ENCODE results near the gene PRDM16.

Gene PRDM16

GRCh38 chr1:3241673-3242407 lies 172.8 kb downstream of the PRDM16 start:
- Histone ChIP-seq H3K9ac (ENCODE audit: insufficient read length, low read depth) (no peak overlapping the region), H3K36me3 (ENCODE audit: insufficient read depth, insufficient read length, low read length) (no peaks in the 10 kb centered on the region), H3K4me1 (ENCODE audit: insufficient read depth, insufficient read length) (no peaks in the 10 kb centered on the region), H3K27me3 (ENCODE audit: insufficient read depth, insufficient read length) (no peaks in the 10 kb centered on the region), H3K4me3 (ENCODE audit: insufficient read length, low read depth) (no peak overlapping the region), H3K9me3 (ENCODE audit: insufficient read depth, low read length) (no peaks in the 10 kb centered on the region)
- DNase-seq (ENCODE audit: low read depth, low spot score), result no peak
- TF ChIP-seq ZNF274 (IDR thresholded peaks at IDR 0.05; ENCODE audit: low read depth, low read length) (no peak), YY1 (IDR thresholded peaks at IDR 0.05; ENCODE audit: insufficient read depth, insufficient read length) (no peak), SUZ12 (IDR thresholded peaks at IDR 0.05; ENCODE audit: extremely low read depth, insufficient read depth, insufficient read length) (no peak)

DNA sequence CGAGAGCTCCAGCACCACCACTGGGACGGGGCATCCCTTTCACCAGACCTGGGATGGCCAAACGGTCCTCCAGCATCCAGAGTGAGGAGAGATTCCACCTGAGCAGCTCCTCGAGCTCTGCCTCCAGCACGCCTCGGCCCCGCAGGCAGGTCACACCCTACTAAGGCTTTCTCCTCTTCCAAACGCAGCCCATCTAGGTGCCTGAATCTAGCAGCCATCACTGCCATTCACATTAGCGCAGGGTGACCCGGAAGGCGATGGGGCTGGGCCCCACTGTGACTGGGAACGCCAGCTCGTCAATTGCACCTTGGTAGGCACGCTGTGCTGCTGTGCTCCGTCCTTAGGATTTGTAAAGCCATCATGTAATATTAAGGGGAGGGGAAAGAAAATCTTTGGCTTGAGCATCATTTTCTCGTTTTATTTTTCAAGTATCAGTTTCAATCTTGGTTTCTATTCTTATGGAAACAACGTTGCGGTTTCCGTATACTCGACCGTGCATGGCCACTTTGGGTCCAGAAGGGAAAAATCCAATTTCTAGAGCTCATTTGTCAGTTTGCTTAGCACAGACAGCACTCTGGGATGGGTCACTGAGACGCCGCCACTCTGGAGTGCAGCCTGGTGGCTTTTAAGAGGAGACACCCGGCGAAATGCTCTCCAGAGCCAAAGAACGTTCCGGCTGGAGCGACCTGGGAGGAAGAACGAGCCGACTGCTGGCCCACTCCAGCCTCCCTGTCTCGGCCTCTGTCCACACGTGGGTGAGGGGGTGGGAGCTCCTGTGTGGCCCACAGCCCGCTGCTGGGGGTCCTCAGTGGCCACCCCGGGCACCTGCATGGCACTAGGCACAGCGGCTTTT lies 173.6 kb downstream of the PRDM16 start:
- H3K4me1 ChIP-seq (ENCODE audit: insufficient read depth, insufficient read length), result no peaks in the 10 kb centered on the region
- no peaks in the 10 kb centered on the region for H3K36me3 ChIP-seq (ENCODE audit: insufficient read depth, insufficient read length, low read length)
- no peaks in the 10 kb centered on the region for H3K9me3 ChIP-seq (ENCODE audit: insufficient read depth, low read length)
- DNase-seq (ENCODE audit: low read depth, low spot score), result no peak
- H3K4me3 ChIP-seq (ENCODE audit: insufficient read length, low read depth), result no peak overlapping the region
- H3K9ac ChIP-seq (ENCODE audit: insufficient read length, low read depth), result no peak overlapping the region
- no peaks in the 10 kb centered on the region for H3K27me3 ChIP-seq (ENCODE audit: insufficient read depth, insufficient read length)
- TF ChIP-seq ZNF274 (IDR thresholded peaks at IDR 0.05; ENCODE audit: low read depth, low read length) (no peak), YY1 (IDR thresholded peaks at IDR 0.05; ENCODE audit: insufficient read depth, insufficient read length) (no peak), SUZ12 (IDR thresholded peaks at IDR 0.05; ENCODE audit: extremely low read depth, insufficient read depth, insufficient read length) (no peak)

- no peak overlapping the region for H3K9ac ChIP-seq (ENCODE audit: insufficient read length, low read depth)
- DNase-seq (ENCODE audit: low read depth, low spot score), result no peak
- no peaks in the 10 kb centered on the region for H3K27me3 ChIP-seq (ENCODE audit: insufficient read depth, insufficient read length)
- no peak overlapping the region for H3K4me3 ChIP-seq (ENCODE audit: insufficient read length, low read depth)
- H3K4me1 ChIP-seq (ENCODE audit: insufficient read depth, insufficient read length), result no peaks in the 10 kb centered on the region
- no peaks in the 10 kb centered on the region for H3K36me3 ChIP-seq (ENCODE audit: insufficient read depth, insufficient read length, low read length)
- TF ChIP-seq ZNF274 (IDR thresholded peaks at IDR 0.05; ENCODE audit: low read depth, low read length), result no peak
- no peak for TF ChIP-seq SUZ12 (IDR thresholded peaks at IDR 0.05; ENCODE audit: extremely low read depth, insufficient read depth, insufficient read length)
- no peak for TF ChIP-seq YY1 (IDR thresholded peaks at IDR 0.05; ENCODE audit: insufficient read depth, insufficient read length)
- no peaks in the 10 kb centered on the region for H3K9me3 ChIP-seq (ENCODE audit: insufficient read depth, low read length)
These were observed 174.3 kb downstream of the PRDM16 start for GRCh38 chr1:3243304-3243703.

DNA sequence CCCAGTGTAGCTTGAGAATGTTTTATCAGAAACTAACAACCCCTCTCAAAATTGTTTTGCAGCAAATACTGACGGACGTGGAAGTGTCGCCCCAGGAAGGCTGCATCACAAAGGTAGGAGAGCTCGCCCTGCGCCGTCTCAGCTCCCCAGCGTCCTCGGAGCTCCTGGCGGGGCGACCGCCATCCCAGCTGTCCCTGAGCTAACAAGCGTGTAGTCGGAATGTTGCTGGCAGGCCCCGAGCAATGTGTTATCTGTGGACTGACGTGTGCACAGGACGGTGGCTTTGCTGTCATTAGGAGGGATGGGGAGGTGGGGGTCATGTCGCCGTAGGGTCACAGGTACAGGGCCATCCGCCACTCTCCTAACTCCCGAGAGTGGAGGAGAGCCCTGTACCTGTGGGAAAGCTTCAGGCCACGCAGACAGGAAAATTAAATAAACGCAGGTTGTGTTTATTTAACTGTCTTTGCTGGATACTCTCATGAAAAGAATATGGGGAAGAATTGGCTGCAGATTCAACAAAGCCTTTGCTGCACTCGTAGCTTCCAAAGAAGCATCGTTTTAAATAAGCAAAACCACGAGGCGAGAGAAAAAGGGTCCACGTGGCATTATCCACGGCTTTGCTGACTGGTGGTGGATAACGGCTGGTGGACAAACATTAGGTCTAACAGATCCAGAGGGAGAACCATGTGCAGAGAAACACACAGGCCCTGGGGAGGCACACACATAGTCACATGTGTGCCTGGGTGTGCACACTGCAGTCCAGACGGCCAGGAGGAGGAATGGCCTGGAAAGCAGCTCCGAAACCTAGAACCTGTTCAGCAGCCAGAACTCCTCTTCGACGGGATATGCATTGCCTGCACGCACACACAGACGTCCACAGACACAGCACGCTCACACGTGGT lies 175.3 kb downstream of the PRDM16 start:
- TF ChIP-seq YY1 (IDR thresholded peaks at IDR 0.05; ENCODE audit: insufficient read depth, insufficient read length) (no peak), ZNF274 (IDR thresholded peaks at IDR 0.05; ENCODE audit: low read depth, low read length) (no peak), SUZ12 (IDR thresholded peaks at IDR 0.05; ENCODE audit: extremely low read depth, insufficient read depth, insufficient read length) (no peak)
- no peaks in the 10 kb centered on the region for H3K9me3 ChIP-seq (ENCODE audit: insufficient read depth, low read length)
- no peaks in the 10 kb centered on the region for H3K4me1 ChIP-seq (ENCODE audit: insufficient read depth, insufficient read length)
- no peak overlapping the region for H3K9ac ChIP-seq (ENCODE audit: insufficient read length, low read depth)
- no peak overlapping the region for H3K4me3 ChIP-seq (ENCODE audit: insufficient read length, low read depth)
- no peak for DNase-seq (ENCODE audit: low read depth, low spot score)
- H3K27me3 ChIP-seq (ENCODE audit: insufficient read depth, insufficient read length), result no peaks in the 10 kb centered on the region
- no peaks in the 10 kb centered on the region for H3K36me3 ChIP-seq (ENCODE audit: insufficient read depth, insufficient read length, low read length)

DNA sequence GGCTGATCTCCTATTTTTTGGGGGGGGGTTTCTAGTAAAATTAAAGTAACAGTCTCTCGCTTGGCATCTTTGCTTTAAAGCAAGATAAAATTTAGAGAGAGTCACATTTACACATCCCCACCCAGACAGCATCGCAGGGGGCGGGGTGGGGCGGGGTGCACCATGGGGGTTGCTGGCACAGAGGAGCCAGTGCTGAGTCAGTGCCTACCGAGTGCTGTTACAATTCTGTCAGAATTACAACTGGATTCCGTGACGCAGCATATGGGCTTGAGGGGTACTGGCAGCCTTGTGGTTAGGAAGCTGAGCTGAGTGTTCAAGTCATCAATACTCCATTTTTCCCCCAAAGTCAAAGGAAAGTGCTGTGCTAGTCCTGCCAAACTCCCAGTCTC lies 175.9 kb downstream of the PRDM16 start:
- no peak for TF ChIP-seq SUZ12 (IDR thresholded peaks at IDR 0.05; ENCODE audit: extremely low read depth, insufficient read depth, insufficient read length)
- TF ChIP-seq YY1 (IDR thresholded peaks at IDR 0.05; ENCODE audit: insufficient read depth, insufficient read length), result no peak
- no peak for TF ChIP-seq ZNF274 (IDR thresholded peaks at IDR 0.05; ENCODE audit: low read depth, low read length)
- DNase-seq (ENCODE audit: low read depth, low spot score), result no peak
- Histone ChIP-seq H3K4me1 (ENCODE audit: insufficient read depth, insufficient read length) (peaks cover under 1% of the 10 kb centered on the region), H3K9ac (ENCODE audit: insufficient read length, low read depth) (peak overlapping the region; percentile 21), H3K4me3 (ENCODE audit: insufficient read length, low read depth) (no peak overlapping the region), H3K36me3 (ENCODE audit: insufficient read depth, insufficient read length, low read length) (no peaks in the 10 kb centered on the region), H3K27me3 (ENCODE audit: insufficient read depth, insufficient read length) (no peaks in the 10 kb centered on the region), H3K9me3 (ENCODE audit: insufficient read depth, low read length) (no peaks in the 10 kb centered on the region)

GRCh38 chr1:3245344-3245743 lies 176.3 kb downstream of the PRDM16 start:
- no peaks in the 10 kb centered on the region for H3K27me3 ChIP-seq (ENCODE audit: insufficient read depth, insufficient read length)
- no peaks in the 10 kb centered on the region for H3K36me3 ChIP-seq (ENCODE audit: insufficient read depth, insufficient read length, low read length)
- peaks cover 3% of the 10 kb centered on the region for H3K4me1 ChIP-seq (ENCODE audit: insufficient read depth, insufficient read length)
- no peak for DNase-seq (ENCODE audit: low read depth, low spot score)
- H3K4me3 ChIP-seq (ENCODE audit: insufficient read length, low read depth), result no peak overlapping the region
- TF ChIP-seq YY1 (IDR thresholded peaks at IDR 0.05; ENCODE audit: insufficient read depth, insufficient read length), result no peak
- TF ChIP-seq ZNF274 (IDR thresholded peaks at IDR 0.05; ENCODE audit: low read depth, low read length), result no peak
- TF ChIP-seq SUZ12 (IDR thresholded peaks at IDR 0.05; ENCODE audit: extremely low read depth, insufficient read depth, insufficient read length), result no peak
- H3K9ac ChIP-seq (ENCODE audit: insufficient read length, low read depth), result peak overlapping the region; percentile 21
- no peaks in the 10 kb centered on the region for H3K9me3 ChIP-seq (ENCODE audit: insufficient read depth, low read length)
